Gastrocnemius medialis (tissue), 4 donors: ENCODE data around the gene RBM38. TPM values are rescaled to one million over a fixed set of nuclear protein-coding genes. Genes with fewer than 3 reads are reported as not detected.

Experiments
- ATAC-seq, 2 donors: fragments of 150-250 bp; one replicate each; pipeline ENCODE4 v1.9.1; 2016
- DNase-seq, 2 donors: peaks; one replicate each; pipeline ENCODE4 v3.0.0-alpha.2; 2019
- H3K27ac ChIP-seq, 4 donors: fragments of 200-600 bp; sonication (generic); 1 replicate in 1 of 4; 2 replicates in 3 of 4; pipeline ENCODE4 v1.5.1; 2016 to 2018; ENCODE audit warnings: mild to moderate bottlenecking in 2 of 4, moderate library complexity in 1 of 4
- H3K27me3 ChIP-seq, 3 donors: fragments of 200-600 bp; sonication (generic) in 2 of 3; 1 replicate in 1 of 3; 2 replicates in 2 of 3; pipeline versions ENCODE4 v1.5.1 to v1.6.0; 2016 to 2019; ENCODE audit warnings: mild to moderate bottlenecking in 1 of 3, moderate library complexity in 1 of 3
- H3K36me3 ChIP-seq, 2 donors: fragments of 200-600 bp; sonication (generic) in 1 of 2; one replicate each; pipeline ENCODE4 v1.5.1; 2017 to 2018
- H3K4me1 ChIP-seq, 2 donors: fragments of 200-600 bp; sonication (generic) in 1 of 2; one replicate each; pipeline ENCODE4 v1.5.1; 2016 to 2017; ENCODE audit warnings: mild to moderate bottlenecking in 2 of 2
- H3K4me3 ChIP-seq, 4 donors: fragments of 200-600 bp; sonication (generic) in 3 of 4; 1 replicate in 1 of 4; 2 replicates in 3 of 4; pipeline ENCODE4 v1.5.1; 2016 to 2019; ENCODE audit warnings: mild to moderate bottlenecking in 2 of 4
- H3K9me3 ChIP-seq, 3 donors: fragments of 200-600 bp; sonication (generic) in 2 of 3; 1 replicate in 1 of 3; 2 replicates in 2 of 3; pipeline ENCODE4 v1.5.1; 2016 to 2019
- CTCF ChIP-seq, 5 experiments: fragments of 450-650 bp in 3 of 5; fragments of 200-600 bp in 2 of 5; sonication (generic) in 2 of 5; IDR thresholded peaks in 4 of 5; conservative IDR thresholded peaks in 1 of 5; 1 replicate in 4 of 5; 2 replicates in 1 of 5; pipeline ENCODE4 v1.5.1; 2016 to 2019; ENCODE audit warnings: antibody characterized with exemption in 5 of 5, mild to moderate bottlenecking in 3 of 5, moderate library complexity in 3 of 5
- POLR2A ChIP-seq, 2 donors: fragments of 450-650 bp; IDR thresholded peaks; one replicate each; pipeline ENCODE4 v1.6.1; 2017; ENCODE audit warnings: antibody characterized with exemption in 2 of 2, mild to moderate bottlenecking in 2 of 2, moderate library complexity in 2 of 2
- in situ Hi-C, 4 donors: fragments of 200-750 bp; cut with MboI; loops; one replicate each; pipeline versions ENCODE4 v1.15.0 to v1.8.0; 2017; ENCODE audit warnings: low sequenced_read_pairs in 4 of 4
- intact Hi-C: fragments of 100-400 bp; cut with DNase I; formaldehyde crosslinking; loops from one replicate; pipeline ENCODE4 v1.15.1; 2023; ENCODE audit warnings: low total_unique reads
- total RNA-seq, 4 donors: library from RNA; depleted of rRNA; stranded (reverse); fragments of >200 nt; gene quantifications; one replicate each; pipeline versions ENCODE4 v1.1.0 to v1.2.3, GENCODE V29; 2016

Gene RBM38
- total RNA-seq, 4 donors from 2014 or later, result 56.7 to 229 (median 177) TPM

GRCh38 chr20:57414867-57415592 lies 23.8 kb downstream of the RBM38 start:
- H3K4me3 ChIP-seq, result no peak overlapping the region
- H3K27ac ChIP-seq, result no peak overlapping the region
- no peaks in the 10 kb centered on the region for H3K9me3 ChIP-seq
- DNase-seq (no peak), ATAC-seq (no peak)
- intact Hi-C loops, result no loop called here
- in situ Hi-C loops, result no loop called here
- peaks cover 4 to 8% of the 10 kb centered on the region in 2 donors for H3K4me1 ChIP-seq
- TF ChIP-seq POLR2A (IDR thresholded peaks at IDR 0.05) (no peak), CTCF (IDR thresholded peaks at IDR 0.05 in 4 of 5, conservative IDR thresholded peaks at IDR 0.05 in 1 of 5) (no peak)
- no peaks in the 10 kb centered on the region for H3K27me3 ChIP-seq
- no peaks in the 10 kb centered on the region for H3K36me3 ChIP-seq

GRCh38 chr20:57415771-57416170 lies 24.6 kb downstream of the RBM38 start:
- in situ Hi-C loops, result no loop called here
- H3K36me3 ChIP-seq, result no peaks in the 10 kb centered on the region
- TF ChIP-seq POLR2A (IDR thresholded peaks at IDR 0.05) (no peak), CTCF (IDR thresholded peaks at IDR 0.05 in 4 of 5, conservative IDR thresholded peaks at IDR 0.05 in 1 of 5) (no peak)
- intact Hi-C loops, result no loop called here
- ATAC-seq (no peak), DNase-seq (no peak)
- no peak overlapping the region for H3K4me3 ChIP-seq
- peaks cover 4 to 8% of the 10 kb centered on the region in 2 donors for H3K4me1 ChIP-seq
- H3K27me3 ChIP-seq, result no peaks in the 10 kb centered on the region
- no peak overlapping the region for H3K27ac ChIP-seq
- H3K9me3 ChIP-seq, result no peaks in the 10 kb centered on the region

- ATAC-seq (no peak), DNase-seq (no peak)
- H3K27me3 ChIP-seq, result no peaks in the 10 kb centered on the region
- in situ Hi-C loops (no loop called here), intact Hi-C loops (no loop called here)
- no peak overlapping the region for H3K4me3 ChIP-seq
- no peak overlapping the region for H3K27ac ChIP-seq
- peaks cover under 1 to 4% of the 10 kb centered on the region in 2 donors for H3K4me1 ChIP-seq
- no peaks in the 10 kb centered on the region for H3K9me3 ChIP-seq
- TF ChIP-seq POLR2A (IDR thresholded peaks at IDR 0.05) (no peak), CTCF (IDR thresholded peaks at IDR 0.05 in 4 of 5, conservative IDR thresholded peaks at IDR 0.05 in 1 of 5) (no peak)
- no peaks in the 10 kb centered on the region for H3K36me3 ChIP-seq
Measured at GRCh38 chr20:57416296-57417022, 25.3 kb downstream of the RBM38 start.

GRCh38 chr20:57417051-57417689 lies 26.0 kb downstream of the RBM38 start:
- intact Hi-C loops, result no loop called here
- TF ChIP-seq CTCF (IDR thresholded peaks at IDR 0.05 in 4 of 5, conservative IDR thresholded peaks at IDR 0.05 in 1 of 5) (no peak), POLR2A (IDR thresholded peaks at IDR 0.05) (no peak)
- Histone ChIP-seq H3K4me1 (no peaks in the 10 kb centered on the region), H3K9me3 (no peaks in the 10 kb centered on the region), H3K36me3 (no peaks in the 10 kb centered on the region), H3K4me3 (no peak overlapping the region), H3K27ac (no peak overlapping the region), H3K27me3 (no peaks in the 10 kb centered on the region)
- in situ Hi-C loops, result no loop called here
- no peak for ATAC-seq
- DNase-seq, result no peak
